Right ventricle myocardium superior (tissue), 1 donor: ENCODE data around the gene RHPN2. TPM values are rescaled to one million over a fixed set of nuclear protein-coding genes. Genes with fewer than 3 reads are reported as not detected.
A peak's percentile ranks its signal among the peaks of the same experiment; 100 is the strongest.
"Not testable (repeated sequence)": the region's sequence is repeated elsewhere in the genome, so short reads cannot be mapped to it uniquely, and the experiment has no call there.

Experiments
- ATAC-seq: fragments of 200-7000 bp; cut with Tn5 transposase; one replicate; pipeline ENCODE4 v1.9.1; 2020; ENCODE audit warnings: mild to moderate bottlenecking; ENCODE audit not compliant: poor library complexity
- DNase-seq: peaks from one replicate; pipeline ENCODE4 v3.0.0-alpha.2; 2020
- intact Hi-C: fragments of 100-400 bp; cut with DNase I; formaldehyde crosslinking; loops from one replicate; pipeline ENCODE4 v1.11.2; 2022
- total RNA-seq: library from RNA; stranded (reverse); fragmentation: NEBNext Ultra II Directional; extraction: Animal tissue kit (Norgen Biotek cat#: 25700); gene quantifications from one replicate; pipeline ENCODE4 v1.2.1, GENCODE V29; 2021
- donor health status: DM: no; HTN: yes; CAD: no; lungs with severe emphysema.

The RHPN2 gene
- total RNA-seq, 1 donor from 2014 or later = 1.8 TPM

- intact Hi-C loops = no loop called here
- DNase-seq (no peak), ATAC-seq (no peak)
Observed at GRCh38 chr19:32997716-32998355, 66.9 kb downstream of the RHPN2 start.

GRCh38 chr19:32997061-32997464 is 67.6 kb downstream of the RHPN2 start:
- DNase-seq, ATAC-seq, intact Hi-C loops: not testable (repeated sequence)

- intact Hi-C loops, DNase-seq, ATAC-seq: not testable (repeated sequence)
Observed at GRCh38 chr19:32995966-32996365, 68.7 kb downstream of the RHPN2 start.

- ATAC-seq (no peak), DNase-seq (no peak)
- intact Hi-C loops = no loop called here
Observed at GRCh38 chr19:32988724-32989123, 76.0 kb downstream of the RHPN2 start.

GRCh38 chr19:32988254-32988653 is 76.4 kb downstream of the RHPN2 start:
- not testable (repeated sequence) for ATAC-seq

GRCh38 chr19:32982488-32982887 is 82.2 kb downstream of the RHPN2 start:
- intact Hi-C loops, ATAC-seq: not testable (repeated sequence)

More at GRCh38 chr19:32988254-32988653, 76.4 kb downstream of the RHPN2 start:
- DNase-seq, intact Hi-C loops: not testable (repeated sequence)

GRCh38 chr19:32979807-32980206 is 84.9 kb downstream of the RHPN2 start:
- DNase-seq, ATAC-seq: not testable (repeated sequence)
- intact Hi-C loops = loop anchor here (10.0 kb wide), 1 partner anchor 145 kb away; no protein-coding TSS in a partner anchor

More at GRCh38 chr19:32982488-32982887, 82.2 kb downstream of the RHPN2 start:
- not testable (repeated sequence) for DNase-seq

- not testable (repeated sequence) for DNase-seq, ATAC-seq
- intact Hi-C loops = loop anchor here (10.0 kb wide), 1 partner anchor 147 kb away; no protein-coding TSS in a partner anchor
Observed at GRCh38 chr19:32977813-32978212, 86.9 kb downstream of the RHPN2 start.

GRCh38 chr19:32977280-32977679 is 87.4 kb downstream of the RHPN2 start:
- no peak for DNase-seq
- peak; percentile 63 for ATAC-seq
- intact Hi-C loops = loop anchor here (10.0 kb wide), 1 partner anchor 148 kb away; no protein-coding TSS in a partner anchor

GRCh38 chr19:32976223-32976805 is 88.4 kb downstream of the RHPN2 start:
- no peak for ATAC-seq
- intact Hi-C loops = loop anchor here (10.0 kb wide), 1 partner anchor 148 kb away; no protein-coding TSS in a partner anchor
- DNase-seq = peak; percentile 82

GRCh38 chr19:32971715-32972540 is 92.8 kb downstream of the RHPN2 start, which contains the start of the genes CEP89 and FAAP24:
CEP89 (minus strand) TSS chr19:32971958; CDS start chr19:32971874, 84 bp downstream.
FAAP24 (plus strand) TSS chr19:32972242; CDS start chr19:32973197, 955 bp downstream.
- intact Hi-C loops = loop anchor here (10.0 kb wide), 1 partner anchor 153 kb away; no protein-coding TSS in a partner anchor
- DNase-seq (peak; percentile 97), ATAC-seq (peak; percentile 99)

- DNase-seq = no peak
- no peak for ATAC-seq
- intact Hi-C loops = loop anchor here (10.0 kb wide), 1 partner anchor 154 kb away; no protein-coding TSS in a partner anchor
Observed at GRCh38 chr19:32971012-32971595, 93.6 kb downstream of the RHPN2 start.

GRCh38 chr19:32969549-32969948 is 95.1 kb downstream of the RHPN2 start:
- no peak for ATAC-seq
- no peak for DNase-seq
- intact Hi-C loops = no loop called here

GRCh38 chr19:32966750-32967149 is 97.9 kb downstream of the RHPN2 start:
- no peak for ATAC-seq
- intact Hi-C loops = no loop called here
- DNase-seq = no peak

- DNase-seq (no peak), ATAC-seq (no peak)
- intact Hi-C loops = no loop called here
Observed at GRCh38 chr19:32945260-32945659, 119.4 kb downstream of the RHPN2 start.

GRCh38 chr19:32941273-32941672 is 123.4 kb downstream of the RHPN2 start:
- intact Hi-C loops, ATAC-seq, DNase-seq: not testable (repeated sequence)

- intact Hi-C loops = no loop called here
- DNase-seq (no peak), ATAC-seq (no peak)
Observed at GRCh38 chr19:32936065-32936464, 128.6 kb downstream of the RHPN2 start.

- intact Hi-C loops = no loop called here
- ATAC-seq (no peak), DNase-seq (no peak)
Observed at GRCh38 chr19:32935629-32936028, 129.1 kb downstream of the RHPN2 start.
